GM18526 (cell line): Measurements from ENCODE around the gene DNAJB1.

Experiments
- POLR2A ChIP-seq: IDR thresholded peaks from 3 replicates; pipeline ENCODE4 v1.6.1; 2011; ENCODE audit not compliant: insufficient read length; ENCODE audit errors: extremely low read depth

Gene DNAJB1

DNA sequence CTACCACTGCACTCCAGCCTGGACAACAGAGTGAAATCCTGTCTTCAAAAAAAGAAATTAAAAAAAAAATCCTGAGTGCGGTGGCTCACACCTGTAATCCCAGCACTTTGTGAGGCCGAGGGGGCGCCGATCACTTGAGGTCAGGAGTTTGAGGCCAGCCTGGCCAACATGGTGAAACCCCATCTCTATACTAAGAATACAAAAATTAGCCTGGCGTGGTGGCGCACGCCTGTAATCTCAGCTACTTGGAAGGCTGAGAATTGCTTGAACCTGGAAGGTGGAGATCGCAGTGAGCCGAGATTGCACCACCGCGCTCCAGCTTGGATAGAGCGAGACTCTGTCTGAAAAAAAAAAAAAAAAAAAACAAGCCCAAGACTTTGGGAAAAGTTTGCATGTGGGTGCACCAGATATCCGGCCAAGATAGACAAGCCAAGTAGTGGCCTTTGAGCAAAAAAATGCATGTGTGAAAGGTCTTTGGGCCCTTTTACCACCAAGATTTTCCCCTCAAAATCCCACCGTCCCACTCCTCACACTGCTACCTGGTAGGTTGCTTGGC is 5.7 kb downstream of the DNAJB1 start:
- TF ChIP-seq POLR2A = no peak

GRCh38 chr19:14511229-14511593 is 7.0 kb downstream of the DNAJB1 start:
- no peak for TF ChIP-seq POLR2A

DNA sequence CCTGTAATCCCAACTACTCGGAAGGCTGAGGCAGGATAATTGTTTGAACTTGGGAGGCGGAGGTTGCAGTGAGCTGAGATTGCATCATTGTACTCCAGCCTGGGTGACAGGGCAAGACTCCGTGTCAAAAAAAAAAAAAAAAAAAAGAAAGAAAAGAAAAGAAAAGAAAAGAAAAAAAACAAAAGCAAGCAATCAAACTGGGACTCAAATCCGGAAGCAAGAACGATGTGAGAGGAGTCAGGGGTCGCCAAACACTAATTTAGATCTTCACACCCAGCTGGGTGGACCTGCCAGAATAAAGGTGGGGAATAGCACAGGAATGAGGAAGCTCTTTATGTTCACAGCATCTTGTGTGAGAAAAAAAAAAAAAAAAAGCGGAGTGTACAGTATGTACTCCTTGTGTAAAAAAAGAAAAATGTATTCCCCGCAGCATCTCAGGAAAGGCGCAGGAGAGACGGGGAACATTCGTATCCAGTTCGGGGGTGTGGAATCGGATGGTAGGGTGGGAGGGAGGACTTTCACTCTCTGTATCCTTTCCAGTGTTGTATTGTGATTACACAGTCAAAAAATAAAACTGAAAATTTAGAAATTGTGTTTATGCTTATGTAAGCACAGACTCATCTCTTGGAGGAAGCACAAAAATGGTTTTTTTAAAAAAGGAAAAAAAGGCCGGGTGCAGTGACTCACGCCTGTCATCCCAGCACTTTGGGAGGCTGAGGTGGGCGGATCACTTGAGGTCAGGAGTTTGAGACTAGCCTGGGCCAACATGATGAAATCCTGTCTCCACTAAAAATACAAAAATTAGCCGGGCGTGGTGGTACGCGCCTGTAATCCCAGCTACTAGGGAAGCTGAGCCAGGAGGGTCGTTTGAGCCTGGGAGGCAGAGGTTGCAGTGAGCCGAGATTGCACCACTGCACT is 7.6 kb downstream of the DNAJB1 start:
- no peak for TF ChIP-seq POLR2A

GRCh38 chr19:14507704-14508542 is 10.3 kb downstream of the DNAJB1 start:
- TF ChIP-seq POLR2A = no peak

DNA sequence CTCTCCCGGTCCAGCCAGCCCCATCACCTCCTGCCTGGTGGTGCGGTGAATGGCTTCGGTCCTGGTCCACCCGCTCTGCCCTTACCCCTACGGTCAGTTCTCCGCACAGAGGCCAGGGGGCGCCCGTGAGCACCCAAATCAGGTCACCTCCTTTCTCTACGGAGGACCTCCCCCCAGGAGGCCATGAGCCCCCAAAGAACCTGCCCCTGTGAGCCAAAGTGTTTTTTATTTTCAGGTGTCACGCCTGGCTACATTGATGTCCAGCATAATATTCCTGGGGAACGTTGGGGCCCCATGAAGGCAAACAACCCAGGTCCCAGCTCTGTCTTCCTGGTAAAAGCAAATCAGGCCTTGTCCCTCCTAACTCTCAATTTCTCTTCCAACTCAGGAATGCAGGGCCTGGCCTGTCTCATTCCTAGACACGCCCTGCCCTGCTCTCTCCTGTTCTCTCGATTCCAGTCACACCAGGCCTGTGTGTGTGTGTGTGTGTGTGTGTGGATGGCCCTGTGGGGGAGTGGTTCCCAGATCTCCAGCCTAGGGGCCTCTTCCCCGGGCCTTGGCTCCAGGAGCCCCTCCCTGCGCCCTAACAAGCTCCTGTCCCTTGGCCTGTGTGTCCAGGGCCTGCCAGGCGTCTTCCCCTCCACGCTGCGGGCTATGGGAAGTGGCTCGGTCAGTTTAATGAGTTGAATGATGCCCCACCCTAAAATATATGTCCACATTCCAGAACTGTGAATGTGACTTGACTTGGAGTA is 12.5 kb downstream of the DNAJB1 start:
- TF ChIP-seq POLR2A = no peak

DNA sequence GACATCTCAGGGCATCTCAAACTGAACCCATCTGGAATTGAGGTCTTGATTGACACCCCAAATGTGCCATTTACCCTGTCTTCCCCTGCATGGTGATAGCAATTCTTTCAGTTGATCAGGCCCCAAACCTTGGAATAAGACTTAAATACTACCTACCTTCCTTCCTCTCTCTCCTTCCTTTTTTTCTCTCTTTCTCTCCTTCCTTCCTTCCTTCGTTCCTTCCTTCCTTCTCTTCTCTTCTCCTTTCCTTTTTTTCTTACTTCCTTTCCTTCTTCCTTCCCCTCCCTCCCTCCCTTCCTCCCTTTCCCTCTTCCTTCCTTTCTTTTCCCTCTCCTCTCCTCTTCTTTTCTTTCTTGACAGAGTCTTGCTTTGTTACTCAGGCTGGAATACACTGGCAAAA is 14.9 kb downstream of the DNAJB1 start:
- TF ChIP-seq POLR2A = no peak

- TF ChIP-seq POLR2A = no peak
These were observed 15.7 kb downstream of the DNAJB1 start for GRCh38 chr19:14502334-14503092.

DNA sequence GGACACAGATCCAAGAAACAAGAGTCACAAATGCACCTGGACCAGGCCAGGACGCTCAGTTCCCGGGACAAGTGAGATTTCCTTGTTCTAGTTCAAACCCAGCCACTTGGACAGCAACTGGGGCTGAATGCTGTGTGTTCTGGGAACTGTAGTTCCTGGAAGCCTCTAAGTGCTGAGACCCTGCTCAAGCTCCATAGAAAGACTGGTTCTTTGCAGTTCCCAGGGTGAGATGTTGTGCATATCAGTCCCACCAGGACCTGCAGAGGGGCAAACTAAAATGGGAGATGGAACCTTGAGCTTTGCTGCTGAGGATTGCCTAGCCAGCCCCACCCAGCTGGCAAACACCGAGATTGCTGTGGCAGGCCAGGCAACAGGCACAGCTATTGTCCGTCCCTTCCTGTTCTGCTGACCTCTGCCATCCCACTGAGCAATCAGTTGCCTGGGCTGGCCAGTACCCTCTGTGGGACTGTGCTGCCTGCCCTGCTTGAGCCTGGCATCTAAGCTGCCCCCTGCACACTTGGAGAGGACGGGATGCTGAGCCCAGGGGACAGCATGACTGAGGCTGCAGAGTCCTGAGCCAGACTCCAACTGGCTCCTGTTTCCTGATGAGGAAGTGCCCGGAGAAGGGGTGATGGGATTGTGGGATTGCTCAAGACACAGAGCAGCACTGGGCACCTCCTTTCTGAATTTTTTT is 20.8 kb downstream of the DNAJB1 start:
- TF ChIP-seq POLR2A = no peak

GRCh38 chr19:14496834-14497227 is 21.4 kb downstream of the DNAJB1 start:
- TF ChIP-seq POLR2A = no peak

DNA sequence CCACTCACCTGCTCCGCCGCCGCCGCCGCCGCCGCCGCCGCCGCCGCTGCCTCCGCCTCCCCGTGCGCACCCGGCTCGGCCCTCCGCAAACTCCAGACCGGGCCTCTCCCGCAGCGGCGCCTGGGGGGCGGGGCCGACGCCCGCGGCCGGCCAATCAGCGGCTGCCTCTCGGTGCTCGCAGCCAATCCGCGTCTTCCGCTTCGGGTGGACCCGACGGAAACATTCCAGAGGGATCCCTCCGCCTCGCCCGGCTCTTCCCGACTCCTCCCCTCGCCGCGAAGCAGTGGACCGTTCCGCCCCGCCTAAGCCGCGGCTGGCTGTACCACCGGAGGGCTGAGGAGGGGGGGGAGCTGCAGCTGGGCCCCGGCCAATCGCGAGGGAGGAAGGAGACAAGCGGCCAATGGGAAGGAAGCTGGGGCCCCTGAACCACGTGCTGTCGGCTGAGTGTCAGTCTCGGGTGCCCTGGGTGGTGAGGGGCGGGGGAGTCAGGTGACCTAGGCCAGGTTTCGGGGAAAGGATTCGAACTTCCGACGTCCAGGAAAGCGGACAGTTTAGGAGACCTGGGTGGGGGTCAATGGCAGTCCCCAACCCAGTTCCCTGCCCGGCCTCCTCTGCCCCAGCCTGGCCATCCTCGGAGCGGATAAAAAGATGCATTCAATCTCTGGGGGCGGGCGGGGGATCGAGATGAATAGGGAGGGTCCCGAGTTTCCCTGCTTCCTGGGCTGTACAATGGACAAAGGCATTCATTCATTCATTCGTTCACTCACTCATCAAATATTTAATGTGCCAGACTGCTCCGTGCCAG is 22.0 kb downstream of the DNAJB1 start, which contains the start of gene GIPC1:
Gene GIPC1 (minus strand): TSS at position 99 of the 805 bp plus-strand sequence. CDS start 13,151 bp downstream, outside the sequence.
- no peak for TF ChIP-seq POLR2A

- TF ChIP-seq POLR2A = no peak
These were observed 22.5 kb downstream of the DNAJB1 start for GRCh38 chr19:14495672-14496028.

- TF ChIP-seq POLR2A = no peak
These were observed 23.1 kb downstream of the DNAJB1 start for GRCh38 chr19:14494910-14495671.
